HG03045 (cell line): ENCODE measurements around the gene FRMPD4.

Source experiments
- ATAC-seq: cut with Tn5 transposase; IDR thresholded peaks from one replicate; pipeline ENCODE4 v1.9.1; 2021; ENCODE audit warnings: mild to moderate bottlenecking, moderate library complexity; ENCODE audit not compliant: unreplicated experiment

Gene FRMPD4

GRCh38 chrX:12611471-12611870 lies 473.2 kb downstream of the FRMPD4 start:
- no peak for ATAC-seq

DNA sequence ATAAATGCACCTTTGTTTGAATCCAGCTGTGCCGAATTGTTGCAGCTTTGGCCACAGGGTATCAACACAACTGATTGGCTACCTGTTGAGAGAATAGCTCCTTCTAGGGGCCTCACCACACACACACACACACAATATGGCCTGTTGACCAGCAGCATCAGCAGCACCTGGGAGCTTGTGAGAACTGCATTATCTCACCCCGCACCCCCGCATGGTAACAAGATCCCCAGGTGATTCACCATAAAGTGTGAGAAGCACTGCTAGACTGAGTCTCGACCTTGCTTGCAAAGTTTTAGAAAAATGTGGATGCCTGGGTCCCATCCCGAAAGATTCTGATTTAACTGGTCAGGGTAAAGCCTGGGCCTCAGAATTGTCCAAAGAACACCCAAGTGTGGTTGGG lies 476.0 kb downstream of the FRMPD4 start:
- no peak for ATAC-seq

- no peak for ATAC-seq
Observed at GRCh38 chrX:12615061-12615460, 476.8 kb downstream of the FRMPD4 start.

DNA sequence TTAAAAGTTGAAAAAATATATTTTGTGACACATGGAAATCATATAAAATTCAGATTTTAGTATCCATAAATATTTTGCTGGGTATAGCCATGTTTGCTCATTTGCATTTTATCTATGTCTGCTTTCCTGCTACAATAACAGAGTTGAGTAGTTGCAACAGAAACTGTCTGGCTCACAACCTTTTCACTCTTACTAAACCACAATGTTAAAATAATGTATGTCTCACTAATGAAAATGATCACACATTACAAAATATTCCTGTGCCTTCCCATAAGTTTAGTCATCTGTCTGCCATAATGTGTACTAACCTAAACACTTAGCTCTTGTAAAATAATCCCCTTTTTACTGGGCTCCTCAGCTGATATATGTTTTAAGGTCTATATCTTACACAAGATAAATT lies 479.0 kb downstream of the FRMPD4 start:
- no peak for ATAC-seq

DNA sequence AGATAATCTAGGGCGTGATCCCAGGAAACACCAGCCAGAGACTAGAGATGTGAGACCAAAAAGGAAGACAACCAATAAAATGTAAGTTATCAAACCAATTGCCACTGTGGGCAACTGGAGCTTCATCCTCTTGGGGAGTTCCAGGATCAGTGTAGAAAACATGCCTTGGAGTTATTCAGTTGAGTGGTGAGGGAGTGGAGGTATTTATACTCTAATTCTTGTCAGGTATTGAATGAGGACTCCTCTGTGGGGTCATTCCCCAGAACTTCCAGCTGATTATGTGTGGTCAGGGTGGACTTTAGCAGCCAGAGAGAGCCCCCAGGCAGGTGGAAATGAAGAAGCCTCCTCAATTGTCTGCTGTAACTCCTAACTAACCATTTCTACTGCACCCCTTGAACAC lies 509.0 kb downstream of the FRMPD4 start:
- no peak for ATAC-seq

GRCh38 chrX:12648995-12649394 lies 510.7 kb downstream of the FRMPD4 start:
- no peak for ATAC-seq

GRCh38 chrX:12657433-12657832 lies 519.2 kb downstream of the FRMPD4 start:
- ATAC-seq, result no peak

DNA sequence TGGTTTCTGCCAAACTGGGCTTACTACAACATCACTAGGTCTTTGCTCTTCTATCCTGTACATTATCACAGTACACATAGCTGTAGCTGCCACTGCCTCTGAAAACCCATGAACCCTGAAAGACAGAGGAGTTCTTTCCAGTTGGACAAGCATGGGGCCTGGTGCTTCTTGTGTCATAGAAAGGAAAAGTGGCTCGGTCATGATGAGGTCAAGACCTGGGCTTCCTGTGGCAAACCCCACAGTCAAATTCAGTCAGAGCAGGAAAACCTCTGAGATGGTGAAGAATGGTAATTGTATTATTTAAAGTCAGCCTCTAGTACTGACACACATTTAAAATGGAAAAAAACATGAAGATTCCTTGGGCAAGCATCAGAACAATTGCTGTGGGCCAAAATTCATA lies 519.6 kb downstream of the FRMPD4 start:
- ATAC-seq, result no peak

DNA sequence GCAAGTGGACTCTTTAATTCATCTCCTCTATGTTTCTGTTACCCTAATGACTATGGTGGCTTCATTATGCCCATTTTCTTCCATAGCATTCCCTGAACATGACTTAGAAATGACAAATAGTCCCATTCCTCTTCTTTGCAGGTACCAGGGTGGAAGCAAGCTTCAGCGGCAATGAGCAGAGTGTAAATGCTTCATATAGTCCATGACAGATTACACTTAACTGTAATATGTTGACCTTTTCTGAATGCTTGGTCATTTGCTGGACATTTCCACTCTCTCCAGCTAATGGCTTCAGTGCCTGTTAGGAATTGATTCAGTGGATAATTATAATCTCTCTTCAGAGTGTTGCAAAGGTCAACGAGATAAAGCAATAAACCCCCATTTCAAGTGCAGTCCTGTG lies 523.2 kb downstream of the FRMPD4 start:
- ATAC-seq, result no peak

DNA sequence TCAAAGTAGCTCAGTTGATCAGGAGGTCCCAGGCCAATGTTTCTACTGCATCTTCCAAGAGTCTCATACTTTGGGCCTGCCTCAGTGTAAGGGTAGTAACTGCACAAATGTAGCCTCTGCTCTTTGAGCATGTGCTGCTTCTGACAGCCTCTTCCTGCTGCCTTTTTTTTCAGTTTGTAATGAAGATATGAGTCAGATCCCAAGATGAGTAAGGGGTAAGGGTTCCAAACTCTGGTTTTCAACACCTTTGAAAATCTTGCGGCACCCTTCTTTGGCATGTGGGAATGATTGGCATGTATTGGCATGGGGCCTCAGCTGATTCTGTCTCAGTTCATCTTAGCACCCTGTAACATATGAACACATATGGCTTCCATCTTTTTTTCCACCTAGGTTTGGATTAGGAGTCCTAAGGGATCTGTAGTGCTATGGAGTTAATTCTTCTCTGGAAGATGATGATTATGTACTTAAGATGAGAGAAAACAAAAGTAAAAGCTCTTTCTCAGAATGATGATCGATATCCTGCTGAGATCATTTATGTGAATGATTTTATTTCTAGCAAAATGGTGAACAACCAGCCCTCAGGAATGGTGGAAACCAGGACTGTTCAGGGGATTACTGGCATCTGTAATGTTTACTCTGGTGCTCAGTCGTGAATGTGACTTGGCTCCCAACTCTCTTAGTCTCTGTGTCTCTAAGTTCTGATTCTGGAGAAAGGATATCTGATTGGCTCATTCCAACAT lies 534.3 kb downstream of the FRMPD4 start:
- no peak for ATAC-seq

- ATAC-seq, result no peak
Observed at GRCh38 chrX:12673487-12673886, 535.2 kb downstream of the FRMPD4 start.

DNA sequence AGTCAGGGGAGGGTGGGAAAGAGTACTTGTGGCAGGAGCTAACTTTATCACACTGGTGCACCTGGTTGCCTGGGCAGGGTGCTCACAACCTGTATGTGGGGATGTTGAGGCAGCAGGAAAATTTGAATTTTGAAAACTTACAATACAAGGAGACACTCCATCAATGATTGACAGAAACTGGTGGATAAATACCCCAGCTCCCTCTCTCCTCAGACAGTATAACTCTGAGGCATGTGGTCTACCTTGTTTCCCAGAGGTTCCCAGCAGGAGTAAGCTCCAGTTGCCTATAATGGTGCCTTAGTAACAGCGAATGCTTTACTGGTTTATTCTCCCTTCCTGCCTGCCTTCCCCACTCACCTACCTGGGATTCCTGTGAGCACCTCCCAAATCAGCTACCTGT lies 541.2 kb downstream of the FRMPD4 start:
- ATAC-seq, result no peak

GRCh38 chrX:12681047-12681446 lies 542.8 kb downstream of the FRMPD4 start:
- no peak for ATAC-seq

GRCh38 chrX:12685541-12685940 lies 547.3 kb downstream of the FRMPD4 start:
- no peak for ATAC-seq

DNA sequence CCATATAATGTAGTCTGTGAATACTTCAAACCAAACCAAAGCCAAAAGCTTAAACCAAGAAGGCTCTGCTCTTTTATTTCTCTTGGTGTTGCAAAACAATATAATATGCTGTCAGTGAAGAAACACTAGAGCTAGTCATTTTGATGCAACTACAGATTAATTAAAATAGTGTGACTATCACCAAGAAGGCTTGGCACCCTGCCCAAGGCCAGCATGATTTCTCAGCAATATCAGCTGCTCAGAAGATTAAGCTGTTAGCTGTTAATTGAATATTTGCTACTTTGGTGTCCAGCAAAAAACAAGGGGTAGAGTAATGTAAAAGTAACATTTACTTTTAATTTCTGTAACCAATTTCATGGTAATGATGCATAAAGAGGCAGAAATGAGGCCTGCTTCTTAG lies 548.1 kb downstream of the FRMPD4 start:
- ATAC-seq, result no peak

GRCh38 chrX:12690646-12691045 lies 552.4 kb downstream of the FRMPD4 start:
- no peak for ATAC-seq

GRCh38 chrX:12693754-12694153 lies 555.5 kb downstream of the FRMPD4 start:
- ATAC-seq, result no peak

DNA sequence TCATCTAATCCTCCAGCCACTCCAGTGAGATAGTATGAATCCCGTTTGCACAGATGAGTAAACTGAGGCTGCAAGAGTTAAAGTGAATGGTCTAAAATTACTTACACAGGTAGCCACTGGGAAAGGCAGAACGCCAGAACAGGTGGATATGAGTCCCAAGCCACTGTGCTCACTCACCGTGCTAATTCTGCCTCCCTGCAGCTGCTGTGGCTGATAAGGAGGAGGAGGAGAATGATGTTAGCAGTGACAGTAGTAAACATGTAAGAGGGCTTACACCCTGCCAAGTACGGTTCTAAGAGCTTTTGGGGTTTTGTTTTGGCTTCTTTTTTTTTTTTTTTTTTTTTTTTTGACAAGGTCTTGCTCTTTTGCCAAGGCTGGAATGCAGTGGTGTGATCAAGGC lies 562.5 kb downstream of the FRMPD4 start:
- ATAC-seq, result no peak

DNA sequence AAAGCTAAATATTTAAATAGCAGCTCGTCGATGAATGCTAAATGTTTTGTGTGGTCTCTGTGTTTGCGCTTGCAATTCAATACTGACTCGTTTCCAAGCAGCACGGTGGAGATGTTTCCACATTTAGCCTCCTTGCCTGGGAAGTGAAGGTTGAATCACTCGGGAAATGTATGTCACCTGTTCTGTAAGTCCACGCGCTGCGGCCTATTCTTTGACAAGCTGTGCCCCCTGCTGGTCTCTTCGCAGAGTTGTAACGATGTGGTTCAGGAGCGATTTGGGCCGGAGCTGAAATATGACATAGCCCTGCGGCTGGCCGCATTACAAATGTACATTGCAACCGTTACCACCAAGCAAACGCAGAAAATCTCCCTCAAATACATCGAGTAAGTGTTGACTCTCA lies 563.4 kb downstream of the FRMPD4 start:
- ATAC-seq, result no peak

DNA sequence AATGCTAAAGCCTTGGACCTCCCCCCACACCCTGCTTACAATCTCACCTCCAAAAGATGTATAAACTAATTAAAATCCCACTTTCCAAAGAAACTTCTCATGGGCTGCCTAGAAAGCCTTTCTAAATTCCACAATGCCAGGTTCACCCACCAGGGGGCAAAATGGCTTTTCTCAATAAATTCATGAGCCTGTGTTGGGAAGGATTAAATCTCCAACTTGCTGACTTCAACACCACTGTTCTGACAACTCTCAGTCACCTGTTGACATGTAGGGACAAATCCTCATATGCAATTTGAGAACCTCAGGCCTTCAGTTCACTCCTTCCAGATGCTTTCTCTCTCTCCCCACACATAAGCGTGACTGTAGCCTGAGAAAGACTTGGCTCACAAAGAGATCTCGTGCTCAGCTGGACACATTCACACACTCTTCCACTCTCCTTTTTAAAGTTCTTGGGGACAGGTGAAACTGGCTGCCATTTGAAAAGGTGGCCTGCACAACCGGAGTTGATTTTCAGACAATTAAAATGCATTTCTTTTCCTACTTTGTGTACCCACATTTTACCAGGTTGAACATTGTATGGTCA lies 564.3 kb downstream of the FRMPD4 start:
- ATAC-seq, result no peak

GRCh38 chrX:12704706-12705105 lies 566.4 kb downstream of the FRMPD4 start:
- ATAC-seq, result no peak

DNA sequence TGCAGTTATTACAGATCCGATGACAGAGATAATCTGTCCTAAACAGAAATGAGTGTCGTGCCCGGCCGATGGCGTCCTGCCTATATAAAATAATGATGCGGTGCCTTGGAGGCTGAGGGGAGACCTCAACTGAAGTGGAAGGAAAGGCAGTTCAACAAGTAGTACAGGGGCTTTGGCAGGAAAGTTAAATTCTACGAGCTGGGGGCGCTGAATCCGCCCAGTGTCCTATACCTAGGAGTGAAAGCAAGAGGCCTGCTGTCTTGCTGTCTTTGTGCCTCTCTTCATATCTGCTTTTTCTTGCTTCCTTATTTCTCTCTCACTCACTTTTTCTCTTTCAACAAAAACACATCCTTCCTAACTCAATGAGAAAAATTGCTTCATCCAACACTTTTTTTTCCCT lies 570.8 kb downstream of the FRMPD4 start:
- ATAC-seq, result no peak
